NOMO-1 treated with dmso at 0.1 percent for 144 hours (cell line): ENCODE data around the gene AKNA.

ENCODE experiments used
- DNase-seq: peaks from one replicate; lab custom pipeline; 2025; ENCODE audit not compliant: unreplicated experiment; lab: John Stamatoyannopoulos, UW

Gene AKNA

GRCh38 chr9:114396558-114397218, 8.9 kb upstream of the AKNA start:
- no peak for DNase-seq

- no peak for DNase-seq
Measured at GRCh38 chr9:114395768-114396167, 8.0 kb upstream of the AKNA start.

- no peak for DNase-seq
Measured at GRCh38 chr9:114395334-114395617, 7.5 kb upstream of the AKNA start.

GRCh38 chr9:114394523-114395333, 6.9 kb upstream of the AKNA start:
- DNase-seq = no peak

GRCh38 chr9:114392749-114393112, 4.9 kb upstream of the AKNA start:
- DNase-seq = no peak

GRCh38 chr9:114390952-114391351, 3.2 kb upstream of the AKNA start:
- DNase-seq = no peak

GRCh38 chr9:114389612-114390368, 2.0 kb upstream of the AKNA start:
- DNase-seq = no peak

GRCh38 chr9:114388764-114389375, 1.1 kb upstream of the AKNA start:
- no peak for DNase-seq

- no peak for DNase-seq
Measured at GRCh38 chr9:114388357-114388682, 538 bp upstream of the AKNA start.

GRCh38 chr9:114386886-114387679, 699 bp downstream of the AKNA start:
- DNase-seq = no peak

GRCh38 chr9:114386361-114386885, 1.4 kb downstream of the AKNA start:
- DNase-seq = no peak

- peak; percentile 94 for DNase-seq
Measured at GRCh38 chr9:114385397-114386181, 2.2 kb downstream of the AKNA start.

GRCh38 chr9:114384836-114385396, 2.9 kb downstream of the AKNA start:
- no peak for DNase-seq

- DNase-seq = no peak
Measured at GRCh38 chr9:114384341-114384740, 3.4 kb downstream of the AKNA start.

GRCh38 chr9:114383521-114384231, 4.1 kb downstream of the AKNA start:
- DNase-seq = no peak

GRCh38 chr9:114382699-114383520, 4.9 kb downstream of the AKNA start:
- no peak for DNase-seq

GRCh38 chr9:114378883-114379282, 8.9 kb downstream of the AKNA start:
- DNase-seq = no peak

- no peak for DNase-seq
Measured at GRCh38 chr9:114378016-114378415, 9.8 kb downstream of the AKNA start.
